ENCODE data around the gene PTPRM. TPM values are rescaled to one million over a fixed set of nuclear protein-coding genes. Genes with fewer than 3 reads are reported as not detected.

Gene PTPRM
- total RNA-seq, 1 experiment from 2014 or later = 6.2 TPM

GRCh38 chr18:8313043-8313442 is 745.9 kb downstream of the PTPRM start:
- Histone ChIP-seq H3K4ac (ENCODE audit: low read depth, low read length) (no peak overlapping the region), H2BK5ac (ENCODE audit: insufficient read length, low read length) (no peak overlapping the region), H3K79me1 (ENCODE audit: insufficient read depth, low read depth, low read length, poor library complexity, severe bottlenecking) (no peaks in the 10 kb centered on the region), H3K14ac (ENCODE audit: insufficient read depth, low read length) (no peak overlapping the region), H2BK15ac (ENCODE audit: low read depth, low read length) (no peak overlapping the region), H3K18ac (ENCODE audit: insufficient read length, low read depth, low read length) (no peak overlapping the region), H2BK120ac (ENCODE audit: low read depth, low read length, poor library complexity, severe bottlenecking) (no peak overlapping the region), H2AFZ (ENCODE audit: low read length) (no peak overlapping the region), H3K9ac (ENCODE audit: extremely low read depth, insufficient read length, low read length) (no peak overlapping the region), H3K23ac (ENCODE audit: insufficient read length, low read depth, low read length) (no peak overlapping the region), H3K23me2 (ENCODE audit: insufficient read length, low read depth, low read length, poor library complexity, severe bottlenecking) (no peaks in the 10 kb centered on the region), H3K4me2 (ENCODE audit: insufficient read depth, insufficient read length, low read length) (no peak overlapping the region), H3K27me3 (ENCODE audit: insufficient read depth, low read length) (no peaks in the 10 kb centered on the region), H2AK5ac (ENCODE audit: insufficient read length, low read length) (no peak overlapping the region), H2BK20ac (ENCODE audit: low read depth, low read length, poor library complexity, severe bottlenecking) (no peak overlapping the region), H2BK12ac (ENCODE audit: insufficient read length, low read depth, low read length) (no peak overlapping the region), H3K27ac (ENCODE audit: insufficient read length, low read depth, low read length) (no peak overlapping the region), H3T11ph (ENCODE audit: low read length) (no peak overlapping the region), H4K8ac (replicated peaks; ENCODE audit: insufficient read length, low read depth, low read length) (no peak overlapping the region), H3K4me1 (ENCODE audit: insufficient read depth, low read length) (peaks cover 6% of the 10 kb centered on the region), H3K79me2 (ENCODE audit: insufficient read depth, low read length) (no peaks in the 10 kb centered on the region), H4K20me1 (ENCODE audit: control insufficient read depth, insufficient read depth, insufficient read length) (no peaks in the 10 kb centered on the region), H4K5ac (ENCODE audit: insufficient read length, low read depth, low read length) (no peak overlapping the region), H4K91ac (ENCODE audit: insufficient read length, low read depth, low read length) (no peak overlapping the region), H3K9me3 (ENCODE audit: control insufficient read depth, low read depth, low read length) (no peaks in the 10 kb centered on the region), H3K56ac (ENCODE audit: insufficient read length, low read depth, low read length) (no peak overlapping the region)
- peaks cover 18 to 32% of the 10 kb centered on the region in 2 experiments for H3K4me1 Mint-ChIP-seq
- DNase-seq = no peak
- H3K36me3 Mint-ChIP-seq (ENCODE audit: insufficient read depth in 1 of 3, low read depth in 3 of 3) = peaks cover 0 to under 1% (median 0%) of the 10 kb centered on the region in 3 experiments; a peak in 3 of 7 replicates
- no peak for TF ChIP-seq CTCF (conservative IDR thresholded peaks at IDR 0.05)
- no peaks in the 10 kb centered on the region for H3K27me3 Mint-ChIP-seq (ENCODE audit: low read depth)
- peak overlapping the region in 1 of 3 experiments; percentile 18; a peak in 3 of 7 replicates for H3K27ac Mint-ChIP-seq
- H3K9me3 Mint-ChIP-seq = no peaks in the 10 kb centered on the region
- no CpG with 5 or more reads among the region's 2 CpGs for WGBS (ENCODE audit: extremely low coverage, insufficient read length, low lambda C conversion rate)
- H3K4me3 Mint-ChIP-seq = no peak overlapping the region
